ENCODE measurements around the gene PSMG2. TPM values are rescaled to one million over a fixed set of nuclear protein-coding genes. Genes with fewer than 3 reads are reported as not detected.

PSMG2 gene
- total and polyA plus RNA-seq, 2 of the 13 experiments (the other 11 are each of a cell fraction or from before 2014, with no cell fraction given), result 53.4 to 94.8 TPM

- TF ChIP-seq HOMEZ (CRISPR knock-in tag; IDR thresholded peaks at IDR 0.05; ENCODE audit: low read depth) (0 out of 2 replicates have a peak, but pooled peaks have one; percentile 9), HMG20A (CRISPR knock-in tag; IDR thresholded peaks at IDR 0.05; ENCODE audit: borderline replicate concordance) (no peak), CSRNP1 (CRISPR knock-in tag; IDR thresholded peaks at IDR 0.05) (peak; percentile 78), ZNF264 (CRISPR knock-in tag; IDR thresholded peaks at IDR 0.05) (no peak; the same call in 1 of the 2 replicates), ELF4 (CRISPR knock-in tag; IDR thresholded peaks at IDR 0.05; ENCODE audit: borderline replicate concordance) (peak; percentile 57; the same call in 1 of the 2 replicates), ZFYVE20 (CRISPR knock-in tag; IDR thresholded peaks at IDR 0.05; ENCODE audit: borderline replicate concordance, low read depth) (no peak; the same call in 1 of the 2 replicates), ZNF598 (CRISPR knock-in tag; IDR thresholded peaks at IDR 0.05; ENCODE audit: borderline replicate concordance) (no peak; the same call in none of the 2 replicates), ZNF20 (CRISPR knock-in tag; IDR thresholded peaks at IDR 0.05) (peak; percentile 51; the same call in 1 of the 2 replicates), FOSL2 (CRISPR knock-in tag; IDR thresholded peaks at IDR 0.05) (peak; percentile 37), TEAD2 (CRISPR knock-in tag; IDR thresholded peaks at IDR 0.05) (no peak), SRSF4 (IDR thresholded peaks at IDR 0.05; ENCODE audit: low read depth, low read length, poor library complexity, severe bottlenecking) (no peak), ZNF260 (CRISPR knock-in tag; IDR thresholded peaks at IDR 0.05; ENCODE audit: borderline replicate concordance, low read depth) (no peak), SIN3A (IDR thresholded peaks at IDR 0.05; ENCODE audit: borderline replicate concordance, low read depth, low read length) (peak; percentile 86; the same call in 1 of the 2 replicates), ZMYM4 (CRISPR knock-in tag; IDR thresholded peaks at IDR 0.05) (peak; percentile 73; the same call in 1 of the 2 replicates), BORCS8-MEF2B (CRISPR knock-in tag; IDR thresholded peaks at IDR 0.05) (peak; percentile 81; the same call in 1 of the 2 replicates), NR0B2 (CRISPR knock-in tag; IDR thresholded peaks at IDR 0.05) (no peak), ZNF644 (CRISPR knock-in tag; IDR thresholded peaks at IDR 0.05; ENCODE audit: low read depth) (no peak), RBM22 (optimal IDR thresholded peaks at IDR 0.05; ENCODE audit: low read length) (no peak), MTA1 (CRISPR knock-in tag; IDR thresholded peaks at IDR 0.05; ENCODE audit: borderline replicate concordance) (no peak), NFIB (CRISPR knock-in tag; IDR thresholded peaks at IDR 0.05; ENCODE audit: borderline replicate concordance) (no peak), CBX5 (CRISPR knock-in tag; IDR thresholded peaks at IDR 0.05; ENCODE audit: borderline replicate concordance) (no peak; the same call in 1 of the 2 replicates), XBP1 (CRISPR knock-in tag; IDR thresholded peaks at IDR 0.05) (no peak), GZF1 (CRISPR knock-in tag; IDR thresholded peaks at IDR 0.05) (no peak), RARA (CRISPR knock-in tag; IDR thresholded peaks at IDR 0.05) (peak; percentile 24; the same call in 1 of the 2 replicates), ZNF326 (CRISPR knock-in tag; IDR thresholded peaks at IDR 0.05; ENCODE audit: borderline replicate concordance) (no peak), ATF5 (CRISPR knock-in tag; IDR thresholded peaks at IDR 0.05; ENCODE audit: low read depth) (no peak)
These were observed at the start of gene PSMG2, which contains the start of gene CEP76 (continued) for GRCh38 chr18:12702221-12703095.

Data from HepG2 (cell line).